ENCODE measurements around the gene MCTP1. TPM values are rescaled to one million over a fixed set of nuclear protein-coding genes. Genes with fewer than 3 reads are reported as not detected.

MCTP1 gene
- total and polyA plus RNA-seq, 2 of the 8 experiments (the other 6 are each of a cell fraction or from before 2014, with no cell fraction given), result 0.56 to 3.4 TPM

- Histone ChIP-seq H4K20me1 (replicated peaks in 1 of 2; ENCODE audit: control insufficient read depth in 1 of 2, insufficient read depth in 2 of 2, low read length in 2 of 2) (no peaks in the 10 kb centered on the region), H2BK15ac (ENCODE audit: low read length) (no peak overlapping the region), H2AFZ (ENCODE audit: low read length) (no peak overlapping the region), H3K79me2 (ENCODE audit: control insufficient read depth in 1 of 2, insufficient read depth in 2 of 2, low read length in 2 of 2) (no peaks in the 10 kb centered on the region), H3K14ac (ENCODE audit: insufficient read length) (no peak overlapping the region), H2BK20ac (ENCODE audit: low read length) (no peak overlapping the region), H2BK120ac (replicated peaks; ENCODE audit: low read depth, low read length) (no peak overlapping the region), H3K4me1 (replicated peaks in 1 of 4; ENCODE audit: control insufficient read depth in 3 of 4, insufficient read depth in 4 of 4, low read length in 3 of 4) (peaks cover 0 to 7% (median 1%) of the 10 kb centered on the region in 4 experiments; a peak in 2 of 7 replicates), H2BK12ac (ENCODE audit: low read depth, low read length) (no peak overlapping the region), H3K23ac (ENCODE audit: insufficient read length) (no peak overlapping the region), H3K56ac (replicated peaks; ENCODE audit: insufficient read length, low read depth, low read length) (no peak overlapping the region), H3K36me3 (ENCODE audit: control insufficient read depth in 2 of 4, insufficient read depth in 4 of 4, low read length in 3 of 4) (no peaks in the 10 kb centered on the region), H3K4ac (replicated peaks; ENCODE audit: insufficient read length, low read depth, low read length) (no peak overlapping the region), H4K5ac (ENCODE audit: insufficient read length, low read depth, low read length) (no peak overlapping the region), H2BK5ac (ENCODE audit: low read depth, low read length) (no peak overlapping the region), H4K91ac (replicated peaks; ENCODE audit: insufficient read length, low read length) (no peak overlapping the region), H4K8ac (ENCODE audit: extremely low read depth, insufficient read depth, low read length) (no peak overlapping the region), H3K9me3 (ENCODE audit: insufficient read depth in 2 of 2, low read depth in 1 of 2, low read length in 1 of 2) (no peaks in the 10 kb centered on the region), H3K23me2 (ENCODE audit: low read depth, low read length) (no peaks in the 10 kb centered on the region; the same call in 1 of the 2 replicates), H3K4me2 (ENCODE audit: insufficient read depth in 1 of 2, low read depth in 2 of 2, low read length in 2 of 2) (peak overlapping the region; percentile 41 to 43; a peak in 2 of 4 replicates), H3K4me3 (ENCODE audit: extremely low read depth in 1 of 4, insufficient read depth in 2 of 4, low read depth in 3 of 4, low read length in 4 of 4) (peak overlapping the region in 1 of 4 experiments; percentile 30; a peak in 1 of 8 replicates), H3K27ac (ENCODE audit: low read depth, low read length) (no peak overlapping the region), H2AK5ac (ENCODE audit: low read depth, low read length) (no peak overlapping the region), H3K9ac (replicated peaks in 1 of 4; ENCODE audit: extremely low read depth in 1 of 4, low read depth in 3 of 4, low read length in 3 of 4) (no peak overlapping the region), H3K18ac (ENCODE audit: extremely low read depth, low read length) (no peak overlapping the region), H3K79me1 (ENCODE audit: low read depth, low read length) (no peaks in the 10 kb centered on the region), H3K27me3 (replicated peaks in 1 of 4; ENCODE audit: control insufficient read depth in 3 of 4, extremely low read depth in 1 of 4, insufficient read depth in 3 of 4, low read length in 3 of 4) (no peaks in the 10 kb centered on the region)
- WGBS, 2 experiments (ENCODE audit: extremely low coverage in 1 of 2, insufficient coverage in 1 of 2, insufficient read length in 1 of 2, insufficient replicate concordance in 2 of 2, low coverage in 1 of 2, low lambda C conversion rate in 2 of 2, missing lambda C conversion rate in 1 of 2), result 11% methylated on average over 3 of the region's 3 CpGs; no CpG with 5 or more reads in 1 of the 2 experiments
- POLR2A ChIA-PET (ENCODE audit: partially characterized antibody), result no interaction called here
- FAIRE-seq, result no peak
- TF ChIP-seq SAP30 (IDR thresholded peaks at IDR 0.05; ENCODE audit: insufficient read depth, insufficient replicate concordance, low read length) (no peak), TBP (IDR thresholded peaks at IDR 0.05; ENCODE audit: low read depth, low read length) (no peak), JUN (IDR thresholded peaks at IDR 0.05; ENCODE audit: low read depth, low read length) (no peak), TAF7 (optimal IDR thresholded peaks at IDR 0.05; ENCODE audit: borderline replicate concordance, low read depth, low read length) (no peak)
- DNase-seq (ENCODE audit: low read depth in 1 of 2, low spot score in 2 of 2), result no peak
- CTCF ChIA-PET (ENCODE audit: partially characterized antibody), result interaction anchor here (1.2 to 1.7 kb wide), 2 partner anchors 29 to 33 kb away, joined by 3 read pairs; no protein-coding TSS in a partner anchor
Measured at GRCh38 chr5:95081982-95082381, 202.9 kb downstream of the MCTP1 start.

All from H1 (cell line).